ENCODE results near the gene TAS1R2. TPM values are rescaled to one million over a fixed set of nuclear protein-coding genes. Genes with fewer than 3 reads are reported as not detected.

TAS1R2 gene
- total and polyA plus RNA-seq, 7 donors = not detected

- TF ChIP-seq, protein P1, sequence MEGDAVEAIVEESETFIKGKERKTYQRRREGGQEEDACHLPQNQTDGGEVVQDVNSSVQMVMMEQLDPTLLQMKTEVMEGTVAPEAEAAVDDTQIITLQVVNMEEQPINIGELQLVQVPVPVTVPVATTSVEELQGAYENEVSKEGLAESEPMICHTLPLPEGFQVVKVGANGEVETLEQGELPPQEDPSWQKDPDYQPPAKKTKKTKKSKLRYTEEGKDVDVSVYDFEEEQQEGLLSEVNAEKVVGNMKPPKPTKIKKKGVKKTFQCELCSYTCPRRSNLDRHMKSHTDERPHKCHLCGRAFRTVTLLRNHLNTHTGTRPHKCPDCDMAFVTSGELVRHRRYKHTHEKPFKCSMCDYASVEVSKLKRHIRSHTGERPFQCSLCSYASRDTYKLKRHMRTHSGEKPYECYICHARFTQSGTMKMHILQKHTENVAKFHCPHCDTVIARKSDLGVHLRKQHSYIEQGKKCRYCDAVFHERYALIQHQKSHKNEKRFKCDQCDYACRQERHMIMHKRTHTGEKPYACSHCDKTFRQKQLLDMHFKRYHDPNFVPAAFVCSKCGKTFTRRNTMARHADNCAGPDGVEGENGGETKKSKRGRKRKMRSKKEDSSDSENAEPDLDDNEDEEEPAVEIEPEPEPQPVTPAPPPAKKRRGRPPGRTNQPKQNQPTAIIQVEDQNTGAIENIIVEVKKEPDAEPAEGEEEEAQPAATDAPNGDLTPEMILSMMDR (IDR thresholded peaks at IDR 0.05) = no peak
- Histone ChIP-seq H3K27ac (no peak overlapping the region), H3K4me1 (peaks cover 33% of the 10 kb centered on the region), H3K36me3 (ENCODE audit: insufficient read depth in 1 of 2, low read depth in 1 of 2) (peaks cover 0 to 48% of the 10 kb centered on the region in 2 donors), H3K27me3 (ENCODE audit: insufficient read depth in 3 of 3, low read length in 2 of 3) (no peaks in the 10 kb centered on the region), H3K4me3 (no peak overlapping the region), H3K9me3 (no peaks in the 10 kb centered on the region)
- intact Hi-C loops (cut with DNase I) = no loop called here
- no peak for ATAC-seq
- 35 to 46% (median 42%) methylated on average over 6 of the region's 6 CpGs for WGBS, 3 donors
- no peak for DNase-seq
Observed at GRCh38 chr1:18884727-18885126, 25.3 kb upstream of the TAS1R2 start.

DNA sequence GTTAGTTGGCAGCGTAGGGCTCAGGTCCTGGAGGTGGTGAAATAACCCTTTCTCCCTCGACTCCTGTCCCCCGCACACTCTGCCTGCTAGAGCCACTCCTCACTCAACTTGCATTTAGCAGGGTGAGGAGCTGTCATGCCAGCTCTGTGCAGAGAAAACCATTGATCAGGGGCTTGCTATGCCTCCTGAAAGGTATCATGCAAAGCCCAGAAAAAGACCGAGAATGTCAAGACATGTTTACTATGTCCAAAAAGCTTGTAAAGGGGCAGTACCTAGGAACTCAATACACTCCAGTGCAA lies 24.9 kb upstream of the TAS1R2 start:
- no peaks in the 10 kb centered on the region for H3K27me3 ChIP-seq (ENCODE audit: insufficient read depth in 3 of 3, low read length in 2 of 3)
- ATAC-seq = no peak
- intact Hi-C loops (cut with DNase I) = no loop called here
- peaks cover 33% of the 10 kb centered on the region for H3K4me1 ChIP-seq
- no peak for DNase-seq
- H3K4me3 ChIP-seq = no peak overlapping the region
- no peaks in the 10 kb centered on the region for H3K9me3 ChIP-seq
- TF ChIP-seq, protein P1 (IDR thresholded peaks at IDR 0.05) = no peak
- peaks cover 0 to 45% of the 10 kb centered on the region in 2 donors for H3K36me3 ChIP-seq (ENCODE audit: insufficient read depth in 1 of 2, low read depth in 1 of 2)
- no peak overlapping the region for H3K27ac ChIP-seq
- 40 to 54% (median 47%) methylated on average over 4 of the region's 4 CpGs for WGBS, 3 donors

- peak; percentile 58 to 81 (median 70) for ATAC-seq
- H3K27me3 ChIP-seq (ENCODE audit: insufficient read depth in 3 of 3, low read length in 2 of 3) = no peaks in the 10 kb centered on the region
- H3K27ac ChIP-seq = no peak overlapping the region
- 34 to 55% (median 34%) methylated on average over 14 of the region's 14 CpGs for WGBS, 3 donors
- intact Hi-C loops (cut with DNase I) = no loop called here
- no peak overlapping the region for H3K4me3 ChIP-seq
- H3K36me3 ChIP-seq (ENCODE audit: insufficient read depth in 1 of 2, low read depth in 1 of 2) = peaks cover 0 to 43% of the 10 kb centered on the region in 2 donors
- H3K9me3 ChIP-seq = no peaks in the 10 kb centered on the region
- H3K4me1 ChIP-seq = peaks cover 33% of the 10 kb centered on the region
- TF ChIP-seq, protein P1 (IDR thresholded peaks at IDR 0.05) = peak; percentile 93
- DNase-seq = peak; percentile 77 to 89
Observed at GRCh38 chr1:18883636-18884418, 24.4 kb upstream of the TAS1R2 start.

DNA sequence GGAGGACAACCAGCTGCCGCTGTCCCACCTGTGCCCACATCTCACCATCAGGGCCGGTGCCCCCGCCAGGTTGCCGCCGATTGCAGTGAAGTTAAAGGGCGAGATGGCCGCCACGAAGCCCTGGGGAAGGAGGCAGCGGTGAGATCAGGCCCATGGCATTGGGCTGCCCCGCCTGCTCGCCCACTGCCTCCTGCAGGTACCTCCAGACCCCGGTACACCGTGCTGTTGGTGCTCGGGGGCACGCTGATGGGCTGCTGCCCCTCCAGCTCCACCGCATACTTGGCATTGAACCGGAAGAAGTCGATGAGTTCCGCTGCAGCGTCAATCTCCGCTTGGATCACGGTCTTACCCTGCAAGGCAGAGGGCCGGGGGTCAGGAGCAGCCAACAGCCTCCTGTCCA lies 23.6 kb upstream of the TAS1R2 start:
- ATAC-seq = no peak
- no peak for DNase-seq
- TF ChIP-seq, protein P1 (IDR thresholded peaks at IDR 0.05) = no peak
- Histone ChIP-seq H3K9me3 (no peaks in the 10 kb centered on the region), H3K4me1 (peaks cover 33% of the 10 kb centered on the region), H3K27me3 (ENCODE audit: insufficient read depth in 3 of 3, low read length in 2 of 3) (no peaks in the 10 kb centered on the region), H3K27ac (peak overlapping the region; percentile 56), H3K36me3 (ENCODE audit: insufficient read depth in 1 of 2, low read depth in 1 of 2) (peaks cover 0 to 36% of the 10 kb centered on the region in 2 donors), H3K4me3 (no peak overlapping the region)
- intact Hi-C loops (cut with DNase I) = no loop called here
- WGBS, 3 donors = 94 to 97% (median 96%) methylated on average over 19 to 23 of the region's 23 CpGs

GRCh38 chr1:18882486-18882885 lies 23.0 kb upstream of the TAS1R2 start:
- DNase-seq (peak in 1 of 2 donors; percentile 50), ATAC-seq (peak; percentile 74 to 81 (median 77))
- Histone ChIP-seq H3K27me3 (ENCODE audit: insufficient read depth in 3 of 3, low read length in 2 of 3) (no peaks in the 10 kb centered on the region), H3K27ac (peak overlapping the region; percentile 56), H3K4me1 (peaks cover 33% of the 10 kb centered on the region), H3K4me3 (no peak overlapping the region), H3K9me3 (no peaks in the 10 kb centered on the region), H3K36me3 (ENCODE audit: insufficient read depth in 1 of 2, low read depth in 1 of 2) (peaks cover 0 to 30% of the 10 kb centered on the region in 2 donors)
- WGBS, 3 donors = 23 to 51% (median 34%) methylated on average over 8 of the region's 8 CpGs
- TF ChIP-seq, protein P1 (IDR thresholded peaks at IDR 0.05) = no peak
- intact Hi-C loops (cut with DNase I) = no loop called here

Measured in psoas muscle (tissue), 8 donors.